Memory B cell (primary cell): ENCODE results near the gene L3MBTL1.

Source experiments
- ATAC-seq: fragments of 150-1000 bp; cut with Tn5 transposase; 2 replicates; pipeline ENCODE4 v1.10.0; 2021; ENCODE audit warnings: low read depth, mild to moderate bottlenecking, moderate library complexity
- DNase-seq, 2 donors: peaks; one replicate each; pipeline ENCODE4 v3.0.0; 2022; ENCODE audit warnings: low spot score in 2 of 2
- H3K27ac Mint-ChIP-seq: one replicate; pipeline ENCODE4 v1.8.0; 2022; ENCODE audit warnings: mild to moderate bottlenecking, moderate library complexity, mixed read lengths
- H3K27me3 Mint-ChIP-seq: one replicate; pipeline ENCODE4 v1.8.0; 2022; ENCODE audit warnings: mixed read lengths
- H3K36me3 Mint-ChIP-seq: one replicate; pipeline ENCODE4 v1.8.0; 2022; ENCODE audit warnings: mild to moderate bottlenecking, mixed read lengths
- H3K4me1 Mint-ChIP-seq: one replicate; pipeline ENCODE4 v1.8.0; 2022; ENCODE audit warnings: mixed read lengths
- H3K4me3 Mint-ChIP-seq: one replicate; pipeline ENCODE4 v1.8.0; 2022; ENCODE audit warnings: mild to moderate bottlenecking, moderate library complexity, mixed read lengths
- H3K9me3 Mint-ChIP-seq: one replicate; pipeline ENCODE4 v1.8.0; 2022; ENCODE audit warnings: mixed read lengths

The L3MBTL1 gene

DNA sequence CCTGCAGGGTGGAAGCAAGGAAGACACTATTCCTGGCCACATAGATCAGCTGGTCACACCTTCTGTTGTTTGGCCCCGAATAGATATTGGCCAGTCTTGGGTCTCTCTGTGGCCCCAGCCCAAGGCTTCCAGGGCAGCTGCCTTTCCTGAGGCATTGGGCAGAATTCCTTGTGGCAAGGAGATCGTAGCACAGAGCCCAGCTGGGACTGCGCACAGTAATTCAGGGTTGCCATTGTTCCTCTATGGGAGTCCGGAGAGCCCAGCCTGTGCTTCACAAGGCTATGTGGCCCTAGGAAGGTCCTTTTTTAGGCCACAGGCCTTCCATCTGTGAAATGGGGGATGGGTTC, 58.2 kb downstream of the L3MBTL1 start:
- no peak for DNase-seq
- no peak overlapping the region for H3K27ac Mint-ChIP-seq
- peaks cover 1% of the 10 kb centered on the region for H3K36me3 Mint-ChIP-seq
- ATAC-seq: no peak
- H3K4me1 Mint-ChIP-seq: peaks cover 6% of the 10 kb centered on the region
- no peak overlapping the region for H3K4me3 Mint-ChIP-seq
- no peaks in the 10 kb centered on the region for H3K27me3 Mint-ChIP-seq
- H3K9me3 Mint-ChIP-seq: no peaks in the 10 kb centered on the region

DNA sequence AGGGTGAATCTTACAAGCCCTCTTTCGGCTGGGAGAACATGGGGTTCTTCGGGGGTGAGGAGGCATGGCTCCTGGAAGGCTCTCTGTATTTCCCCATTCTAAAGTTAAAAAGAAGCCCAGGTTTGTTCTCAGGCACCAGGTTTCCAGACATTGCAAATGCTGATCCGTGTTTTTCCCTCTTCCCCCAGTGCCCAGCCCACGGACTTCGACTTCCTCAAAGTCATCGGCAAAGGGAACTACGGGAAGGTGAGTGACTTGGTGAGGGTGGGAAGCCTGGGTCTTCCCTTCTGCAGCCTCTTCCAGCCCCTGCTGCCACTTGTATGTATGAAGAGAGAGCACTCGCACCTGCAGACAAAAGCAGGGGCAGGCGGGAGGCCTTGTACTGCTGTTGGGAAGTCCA, 60.0 kb downstream of the L3MBTL1 start:
- Mint-ChIP-seq H3K27ac (no peak overlapping the region), H3K36me3 (peaks cover 1% of the 10 kb centered on the region), H3K27me3 (no peaks in the 10 kb centered on the region), H3K9me3 (no peaks in the 10 kb centered on the region), H3K4me1 (peaks cover 6% of the 10 kb centered on the region), H3K4me3 (no peak overlapping the region)
- ATAC-seq: no peak
- DNase-seq: no peak

DNA sequence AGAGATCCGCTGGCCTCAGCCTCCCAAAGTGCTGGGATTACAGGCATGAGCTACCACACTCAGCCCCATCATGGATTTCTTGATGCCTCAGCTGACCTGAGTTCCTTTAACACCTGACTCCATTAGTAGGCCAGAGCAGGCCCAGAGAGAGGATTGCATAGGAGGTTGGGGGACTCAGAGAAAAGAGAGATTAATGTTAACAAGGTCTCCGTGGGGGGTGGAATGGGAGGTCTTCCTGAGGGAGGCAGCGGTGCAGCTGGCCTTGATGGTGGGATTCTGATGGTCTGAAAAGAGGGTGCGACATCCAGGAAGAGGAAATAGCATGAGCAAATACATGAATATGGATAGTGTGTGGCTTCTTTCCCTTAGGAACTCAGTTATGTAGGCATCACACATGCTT, 61.2 kb downstream of the L3MBTL1 start:
- H3K36me3 Mint-ChIP-seq: peaks cover 1% of the 10 kb centered on the region
- H3K4me3 Mint-ChIP-seq: no peak overlapping the region
- peaks cover 2% of the 10 kb centered on the region for H3K4me1 Mint-ChIP-seq
- no peak overlapping the region for H3K27ac Mint-ChIP-seq
- DNase-seq: no peak
- H3K9me3 Mint-ChIP-seq: no peaks in the 10 kb centered on the region
- ATAC-seq: no peak
- no peaks in the 10 kb centered on the region for H3K27me3 Mint-ChIP-seq

DNA sequence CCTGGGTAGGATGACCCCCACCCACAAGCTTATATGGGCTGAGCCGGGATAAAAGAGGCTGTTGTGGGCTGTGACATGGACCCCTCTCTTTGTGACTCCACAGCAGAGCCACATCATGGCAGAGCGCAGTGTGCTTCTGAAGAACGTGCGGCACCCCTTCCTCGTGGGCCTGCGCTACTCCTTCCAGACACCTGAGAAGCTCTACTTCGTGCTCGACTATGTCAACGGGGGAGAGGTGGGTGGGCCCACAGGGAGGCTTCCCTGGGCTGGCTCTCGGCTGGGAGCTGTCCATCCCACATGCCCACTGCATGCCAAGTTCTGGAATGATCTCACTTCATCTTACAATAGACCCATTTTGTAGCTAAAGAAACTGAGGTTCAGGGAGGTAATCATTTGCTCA, 61.8 kb downstream of the L3MBTL1 start:
- Mint-ChIP-seq H3K4me3 (no peak overlapping the region), H3K9me3 (no peaks in the 10 kb centered on the region), H3K36me3 (peaks cover 1% of the 10 kb centered on the region), H3K27ac (no peak overlapping the region), H3K27me3 (no peaks in the 10 kb centered on the region), H3K4me1 (peaks cover 2% of the 10 kb centered on the region)
- ATAC-seq (no peak), DNase-seq (no peak)

DNA sequence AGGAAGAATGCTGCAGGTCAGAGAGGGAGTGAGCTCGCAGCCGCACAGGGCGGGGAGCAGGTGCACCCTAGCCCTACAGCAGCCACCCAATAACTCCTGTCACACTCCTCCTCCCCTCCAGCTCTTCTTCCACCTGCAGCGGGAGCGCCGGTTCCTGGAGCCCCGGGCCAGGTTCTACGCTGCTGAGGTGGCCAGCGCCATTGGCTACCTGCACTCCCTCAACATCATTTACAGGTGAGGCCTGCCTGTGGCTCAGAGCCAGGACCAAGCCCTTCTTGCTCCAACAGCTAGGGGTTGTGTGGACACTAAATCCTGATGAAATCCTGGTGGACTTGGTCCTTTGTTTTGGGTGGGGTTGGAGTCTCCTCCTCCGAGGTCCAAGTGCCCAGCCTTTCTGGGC, 63.0 kb downstream of the L3MBTL1 start:
- H3K4me1 Mint-ChIP-seq: no peaks in the 10 kb centered on the region
- ATAC-seq (no peak), DNase-seq (no peak)
- no peaks in the 10 kb centered on the region for H3K27me3 Mint-ChIP-seq
- no peak overlapping the region for H3K27ac Mint-ChIP-seq
- no peaks in the 10 kb centered on the region for H3K9me3 Mint-ChIP-seq
- H3K36me3 Mint-ChIP-seq: no peaks in the 10 kb centered on the region
- no peak overlapping the region for H3K4me3 Mint-ChIP-seq

DNA sequence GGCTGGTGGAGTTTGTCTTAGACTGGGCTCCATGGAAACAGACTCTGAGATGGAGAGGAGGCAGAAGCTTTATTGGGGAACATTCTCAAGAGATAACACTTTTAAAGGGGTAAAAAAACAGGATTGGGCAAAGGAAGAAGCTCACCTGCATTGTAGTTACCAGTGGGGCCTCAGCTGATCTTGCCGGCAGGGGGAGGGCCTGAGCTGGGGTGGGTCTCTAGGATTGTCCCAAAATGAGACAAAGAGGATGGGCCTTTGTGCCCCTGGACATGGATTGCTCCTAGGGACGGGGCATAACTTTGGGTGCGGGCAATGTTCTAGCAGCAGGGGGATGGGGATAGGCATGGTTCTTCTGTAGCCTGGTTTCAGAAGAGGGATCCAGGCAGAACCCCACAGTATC, 63.8 kb downstream of the L3MBTL1 start:
- ATAC-seq (no peak), DNase-seq (no peak)
- no peaks in the 10 kb centered on the region for H3K4me1 Mint-ChIP-seq
- no peaks in the 10 kb centered on the region for H3K27me3 Mint-ChIP-seq
- peak overlapping the region; percentile 1 for H3K27ac Mint-ChIP-seq
- H3K9me3 Mint-ChIP-seq: no peaks in the 10 kb centered on the region
- H3K36me3 Mint-ChIP-seq: no peaks in the 10 kb centered on the region
- H3K4me3 Mint-ChIP-seq: no peak overlapping the region

DNA sequence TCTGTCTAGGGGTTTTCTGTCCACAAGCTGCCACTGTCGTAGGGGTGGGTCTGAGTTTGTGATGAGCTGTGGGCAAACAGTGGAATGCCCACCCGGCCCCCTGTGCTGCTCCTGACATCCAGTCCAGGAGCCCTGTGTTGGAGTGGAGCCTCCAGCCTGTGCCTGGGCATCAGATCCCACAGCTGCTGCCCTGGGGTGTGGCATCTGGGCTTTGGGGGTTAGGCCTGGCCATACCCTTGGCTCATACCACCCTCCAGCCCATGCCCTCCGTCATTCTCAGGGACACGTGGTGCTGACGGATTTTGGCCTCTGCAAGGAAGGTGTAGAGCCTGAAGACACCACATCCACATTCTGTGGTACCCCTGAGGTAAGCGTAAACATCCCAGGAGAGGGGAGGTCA, 64.3 kb downstream of the L3MBTL1 start:
- Mint-ChIP-seq H3K9me3 (no peaks in the 10 kb centered on the region), H3K36me3 (no peaks in the 10 kb centered on the region), H3K27me3 (no peaks in the 10 kb centered on the region), H3K4me1 (no peaks in the 10 kb centered on the region), H3K4me3 (no peak overlapping the region), H3K27ac (no peak overlapping the region)
- ATAC-seq (no peak), DNase-seq (no peak)

DNA sequence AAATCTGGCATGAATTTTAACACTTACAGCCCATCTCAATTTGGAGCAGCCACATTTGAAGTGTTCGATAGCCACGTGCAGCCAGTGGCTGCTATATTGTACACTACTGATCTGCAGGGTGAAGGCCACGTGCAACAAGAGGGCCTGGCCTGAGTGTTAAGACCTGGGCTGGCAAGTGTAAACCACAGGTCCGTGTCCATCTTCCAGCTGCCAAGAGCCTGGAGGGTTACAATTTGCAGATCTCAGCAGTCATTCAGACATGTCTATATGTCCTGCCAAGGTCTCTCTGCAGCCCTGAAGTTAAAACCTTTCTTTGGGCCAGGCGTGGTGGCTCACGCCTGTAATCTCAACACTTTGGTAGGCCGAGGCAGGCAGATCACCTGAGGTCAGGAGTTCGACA, 65.4 kb downstream of the L3MBTL1 start:
- H3K27ac Mint-ChIP-seq: no peak overlapping the region
- no peak overlapping the region for H3K4me3 Mint-ChIP-seq
- H3K9me3 Mint-ChIP-seq: no peaks in the 10 kb centered on the region
- no peaks in the 10 kb centered on the region for H3K27me3 Mint-ChIP-seq
- DNase-seq: no peak
- no peak for ATAC-seq
- H3K36me3 Mint-ChIP-seq: no peaks in the 10 kb centered on the region
- no peaks in the 10 kb centered on the region for H3K4me1 Mint-ChIP-seq

DNA sequence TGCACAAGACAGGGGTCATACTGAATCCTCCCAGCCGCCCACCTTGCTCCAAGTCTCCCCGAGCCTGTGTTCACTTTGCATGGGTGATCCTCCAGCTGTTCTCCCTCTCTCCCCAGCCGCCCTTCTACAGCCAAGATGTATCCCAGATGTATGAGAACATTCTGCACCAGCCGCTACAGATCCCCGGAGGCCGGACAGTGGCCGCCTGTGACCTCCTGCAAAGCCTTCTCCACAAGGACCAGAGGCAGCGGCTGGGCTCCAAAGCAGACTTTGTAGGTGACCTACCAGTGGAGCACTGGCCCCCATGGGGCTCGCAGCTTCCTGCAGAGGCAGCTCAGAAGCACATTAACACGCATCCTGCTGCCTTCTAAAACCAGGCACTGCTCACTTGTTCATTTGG, 68.6 kb downstream of the L3MBTL1 start:
- no peak for DNase-seq
- H3K4me3 Mint-ChIP-seq: no peak overlapping the region
- no peaks in the 10 kb centered on the region for H3K4me1 Mint-ChIP-seq
- no peak for ATAC-seq
- H3K36me3 Mint-ChIP-seq: no peaks in the 10 kb centered on the region
- H3K27me3 Mint-ChIP-seq: no peaks in the 10 kb centered on the region
- H3K9me3 Mint-ChIP-seq: no peaks in the 10 kb centered on the region
- H3K27ac Mint-ChIP-seq: no peak overlapping the region

DNA sequence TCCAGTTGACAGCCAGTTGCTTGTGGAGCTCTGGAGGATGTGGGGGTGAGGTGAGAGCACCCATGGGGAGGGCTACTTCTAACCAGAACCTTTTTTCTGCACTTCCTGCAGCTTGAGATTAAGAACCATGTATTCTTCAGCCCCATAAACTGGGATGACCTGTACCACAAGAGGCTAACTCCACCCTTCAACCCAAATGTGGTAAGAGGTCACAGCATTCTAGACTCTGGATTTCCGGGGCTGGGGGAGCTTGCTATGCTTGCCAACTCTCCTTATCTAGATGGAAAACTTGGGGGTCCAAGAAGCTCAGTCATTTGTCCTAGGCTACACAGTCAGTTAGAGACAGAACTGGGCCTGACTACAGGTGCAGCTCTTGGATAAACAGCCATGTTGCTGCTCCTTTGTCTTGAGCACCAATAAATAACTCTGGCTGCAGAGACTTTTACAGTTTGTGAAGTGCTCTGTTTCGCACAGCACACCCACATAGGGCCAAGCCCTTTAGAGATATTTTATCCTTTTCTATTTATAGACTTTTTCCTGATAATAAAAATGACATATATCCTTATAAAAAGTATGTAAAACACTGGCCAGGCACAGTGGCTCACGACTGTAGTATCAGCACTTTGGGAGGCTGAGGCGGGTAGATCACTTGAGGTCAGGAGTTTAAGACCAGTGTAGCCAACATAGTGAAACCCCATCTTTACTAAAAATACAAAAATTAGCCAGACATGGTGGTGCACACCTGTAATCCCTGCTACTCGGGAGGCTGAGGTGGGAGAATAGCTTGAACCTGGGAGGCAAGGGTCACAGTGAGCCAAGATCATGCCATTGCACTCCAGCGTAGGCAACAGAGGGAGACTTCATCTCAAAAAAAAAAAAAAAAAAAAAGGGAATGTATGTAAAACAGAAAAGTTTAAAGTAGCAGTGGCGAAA, 72.6 kb downstream of the L3MBTL1 start:
- Mint-ChIP-seq H3K4me1 (no peaks in the 10 kb centered on the region), H3K27ac (no peak overlapping the region), H3K36me3 (no peaks in the 10 kb centered on the region), H3K27me3 (no peaks in the 10 kb centered on the region), H3K9me3 (no peaks in the 10 kb centered on the region), H3K4me3 (no peak overlapping the region)
- no peak for DNase-seq
- ATAC-seq: no peak

DNA sequence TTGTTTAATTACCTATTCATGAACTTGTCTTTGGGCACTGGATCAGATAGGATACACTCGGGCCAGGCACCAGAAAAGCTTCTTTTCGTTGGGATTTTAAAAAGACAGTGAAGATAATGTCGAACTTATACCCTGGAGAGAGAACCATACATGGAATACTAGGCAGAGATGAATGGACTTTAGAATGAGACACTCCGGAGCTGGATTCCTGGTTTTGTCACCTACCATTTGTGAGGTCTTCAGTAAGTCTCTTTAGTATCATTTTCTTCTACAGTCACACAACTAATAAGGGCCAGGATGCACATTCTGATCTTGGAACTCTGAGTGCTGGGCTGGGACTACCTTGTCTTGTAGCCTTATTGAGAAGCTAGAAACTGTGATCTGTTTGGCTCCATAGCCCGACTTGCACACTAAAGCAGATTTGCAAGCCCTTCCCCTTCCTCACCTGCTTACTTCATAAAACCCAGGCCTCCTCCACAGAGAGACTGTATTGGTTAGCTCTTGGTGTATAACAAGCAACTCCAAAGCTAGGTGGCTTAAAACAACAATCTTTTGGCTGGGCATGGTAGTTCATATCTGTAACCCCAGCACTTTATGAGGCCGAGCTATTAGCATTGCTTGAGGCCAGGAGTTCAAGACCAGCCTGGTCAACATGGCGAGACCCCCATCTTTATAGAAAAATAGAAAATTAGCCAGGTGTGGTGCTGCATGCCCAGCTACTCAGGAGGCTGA, 75.8 kb downstream of the L3MBTL1 start:
- Mint-ChIP-seq H3K9me3 (no peaks in the 10 kb centered on the region), H3K27ac (no peak overlapping the region)
- DNase-seq: no peak

DNA sequence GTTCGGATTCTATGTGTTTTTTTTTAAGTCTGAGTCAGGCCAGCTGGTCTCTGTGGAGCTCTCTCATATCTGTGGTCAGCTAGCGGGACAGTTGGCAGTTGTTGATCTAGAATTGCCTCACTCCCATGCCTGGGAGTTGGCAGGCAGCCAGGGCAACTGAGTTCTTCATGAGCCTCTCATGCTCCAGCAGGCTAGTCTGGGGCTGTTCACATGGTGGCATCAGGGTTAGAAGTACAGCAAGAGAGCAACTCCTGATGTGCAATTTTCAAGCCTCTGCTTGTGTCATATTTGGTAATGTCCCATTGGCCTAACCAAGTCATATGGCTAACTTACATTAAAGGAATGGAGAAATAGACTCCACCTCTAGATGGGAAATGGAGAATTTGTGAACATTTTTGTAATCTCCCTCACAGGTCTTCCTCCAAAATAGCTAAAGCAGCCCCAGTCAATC, 76.5 kb downstream of the L3MBTL1 start:
- H3K27me3 Mint-ChIP-seq: no peaks in the 10 kb centered on the region
- no peaks in the 10 kb centered on the region for H3K36me3 Mint-ChIP-seq
- H3K9me3 Mint-ChIP-seq: no peaks in the 10 kb centered on the region
- no peak for ATAC-seq
- H3K4me1 Mint-ChIP-seq: no peaks in the 10 kb centered on the region
- no peak for DNase-seq
- no peak overlapping the region for H3K27ac Mint-ChIP-seq
- H3K4me3 Mint-ChIP-seq: no peak overlapping the region

More for the DNA sequence above, 75.8 kb downstream of the L3MBTL1 start:
- Mint-ChIP-seq H3K4me3 (no peak overlapping the region), H3K36me3 (no peaks in the 10 kb centered on the region), H3K4me1 (no peaks in the 10 kb centered on the region), H3K27me3 (no peaks in the 10 kb centered on the region)
- ATAC-seq: no peak

DNA sequence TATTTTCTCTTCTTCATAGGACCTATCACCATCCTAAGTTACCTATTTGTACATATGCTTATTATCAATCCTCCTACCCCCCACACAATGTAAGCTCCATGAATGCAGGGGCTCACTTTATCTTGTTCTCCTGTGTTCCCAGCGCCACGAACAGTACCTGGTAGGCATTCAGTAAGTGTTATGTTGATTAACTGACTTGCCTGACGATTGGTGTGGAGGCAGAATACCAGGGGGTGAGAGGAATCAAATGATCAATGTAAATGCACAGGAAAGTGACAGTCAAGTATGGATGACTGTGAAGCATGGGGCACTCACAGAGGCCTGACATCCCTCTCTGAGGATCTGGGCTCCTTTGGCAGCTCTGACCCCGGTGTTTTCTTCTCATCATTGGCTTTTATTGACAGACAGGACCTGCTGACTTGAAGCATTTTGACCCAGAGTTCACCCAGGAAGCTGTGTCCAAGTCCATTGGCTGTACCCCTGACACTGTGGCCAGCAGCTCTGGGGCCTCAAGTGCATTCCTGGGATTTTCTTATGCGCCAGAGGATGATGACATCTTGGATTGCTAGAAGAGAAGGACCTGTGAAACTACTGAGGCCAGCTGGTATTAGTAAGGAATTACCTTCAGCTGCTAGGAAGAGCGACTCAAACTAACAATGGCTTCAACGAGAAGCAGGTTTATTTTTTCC, 77.1 kb downstream of the L3MBTL1 start:
- ATAC-seq: no peak
- Mint-ChIP-seq H3K4me3 (no peak overlapping the region), H3K27ac (no peak overlapping the region), H3K27me3 (no peaks in the 10 kb centered on the region), H3K36me3 (no peaks in the 10 kb centered on the region), H3K4me1 (no peaks in the 10 kb centered on the region), H3K9me3 (no peaks in the 10 kb centered on the region)
- DNase-seq: no peak

DNA sequence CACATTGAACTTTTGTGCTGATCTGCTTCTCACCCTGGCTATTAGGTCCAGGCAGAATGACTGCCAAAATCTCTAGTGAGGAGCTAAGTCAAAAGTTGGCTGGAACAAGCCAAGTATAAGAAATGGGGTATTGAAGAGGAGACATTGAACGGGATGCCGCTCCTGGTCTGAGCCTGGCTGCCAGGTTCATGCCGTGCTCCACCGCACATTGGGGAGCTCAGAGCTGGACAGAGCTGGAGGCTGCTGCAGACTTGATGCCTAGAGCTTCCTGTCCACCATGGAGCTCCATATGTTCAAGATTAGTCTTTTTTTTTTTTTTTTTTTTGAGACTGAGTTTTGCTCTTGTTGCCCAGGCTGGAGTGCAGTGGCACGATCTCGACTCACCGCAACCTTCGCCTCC, 79.1 kb downstream of the L3MBTL1 start:
- H3K4me3 Mint-ChIP-seq: no peak overlapping the region
- no peaks in the 10 kb centered on the region for H3K36me3 Mint-ChIP-seq
- H3K27ac Mint-ChIP-seq: no peak overlapping the region
- DNase-seq (no peak), ATAC-seq (no peak)
- peaks cover 8% of the 10 kb centered on the region for H3K4me1 Mint-ChIP-seq
- H3K9me3 Mint-ChIP-seq: no peaks in the 10 kb centered on the region
- H3K27me3 Mint-ChIP-seq: no peaks in the 10 kb centered on the region
